ENCODE data around the gene RNGTT. TPM values are rescaled to one million over a fixed set of nuclear protein-coding genes. Genes with fewer than 3 reads are reported as not detected.

The RNGTT gene
- polyA plus RNA-seq, 1 donor (not counting 4 experiments of a cell fraction or from before 2014, with no cell fraction given), result 9.7 TPM

DNA sequence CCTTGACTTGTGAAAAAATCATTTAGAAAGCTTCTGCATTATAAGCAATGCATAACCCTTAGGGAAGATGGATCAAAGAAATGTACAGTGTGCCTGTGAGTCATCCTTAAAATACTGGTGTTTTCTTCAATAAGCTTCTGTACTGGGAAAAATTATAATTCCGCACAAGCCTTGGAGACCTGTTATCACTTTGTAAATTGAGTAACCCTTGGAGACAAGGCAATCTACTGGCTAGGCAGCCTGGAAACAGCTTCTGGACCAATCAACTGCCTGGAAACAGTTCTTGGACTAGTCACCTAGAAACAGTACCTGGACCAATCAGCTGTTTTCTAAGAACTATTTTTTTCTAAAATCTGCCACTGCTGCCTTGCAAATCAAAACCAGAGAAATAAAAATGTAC lies 25.8 kb upstream of the RNGTT start:
- no peaks in the 10 kb centered on the region for H3K9me3 ChIP-seq (ENCODE audit: control insufficient read depth, low read depth, low read length)
- H3K27me3 ChIP-seq (ENCODE audit: control insufficient read depth, extremely low read depth, insufficient read depth, low read length), result no peaks in the 10 kb centered on the region
- no peak overlapping the region for H3K4me3 ChIP-seq (ENCODE audit: control insufficient read depth in 2 of 3, extremely low read depth in 1 of 3, insufficient read depth in 2 of 3, low read depth in 1 of 3, low read length in 3 of 3)
- no peaks in the 10 kb centered on the region for H3K9me1 ChIP-seq (ENCODE audit: control insufficient read depth, extremely low read depth, insufficient read depth, low read length)
- no peaks in the 10 kb centered on the region for H3K36me3 ChIP-seq (ENCODE audit: control insufficient read depth in 2 of 2, extremely low read depth in 1 of 2, insufficient read depth in 2 of 2, low read length in 2 of 2)
- peaks cover 2% of the 10 kb centered on the region for H3K4me1 ChIP-seq (ENCODE audit: control insufficient read depth, extremely low read depth, insufficient read depth, low read length)
- no peaks in the 10 kb centered on the region for H4K20me1 ChIP-seq (ENCODE audit: control insufficient read depth, extremely low read depth, insufficient read depth, low read length)
- no peak overlapping the region for H3K27ac ChIP-seq (ENCODE audit: control insufficient read depth, insufficient read depth, low read length)
- H3K9ac ChIP-seq (ENCODE audit: control insufficient read depth, extremely low read depth, insufficient read depth, low read length), result no peak overlapping the region
- dilution Hi-C loops (cut with MboI; ENCODE audit: extremely low pct_ligation_motif_present, low sequenced_read_pairs), result no loop called here
- no peak overlapping the region for H3K4me2 ChIP-seq (ENCODE audit: control insufficient read depth, extremely low read depth, insufficient read depth, low read depth, low read length)
- H2AFZ ChIP-seq (ENCODE audit: control insufficient read depth, low read length), result no peak overlapping the region
- H3K79me2 ChIP-seq (ENCODE audit: control insufficient read depth, insufficient read depth, low read length), result no peaks in the 10 kb centered on the region
- FAIRE-seq (no peak), DNase-seq (ENCODE audit: low read depth, low spot score) (no peak)
- TF ChIP-seq, protein P1, sequence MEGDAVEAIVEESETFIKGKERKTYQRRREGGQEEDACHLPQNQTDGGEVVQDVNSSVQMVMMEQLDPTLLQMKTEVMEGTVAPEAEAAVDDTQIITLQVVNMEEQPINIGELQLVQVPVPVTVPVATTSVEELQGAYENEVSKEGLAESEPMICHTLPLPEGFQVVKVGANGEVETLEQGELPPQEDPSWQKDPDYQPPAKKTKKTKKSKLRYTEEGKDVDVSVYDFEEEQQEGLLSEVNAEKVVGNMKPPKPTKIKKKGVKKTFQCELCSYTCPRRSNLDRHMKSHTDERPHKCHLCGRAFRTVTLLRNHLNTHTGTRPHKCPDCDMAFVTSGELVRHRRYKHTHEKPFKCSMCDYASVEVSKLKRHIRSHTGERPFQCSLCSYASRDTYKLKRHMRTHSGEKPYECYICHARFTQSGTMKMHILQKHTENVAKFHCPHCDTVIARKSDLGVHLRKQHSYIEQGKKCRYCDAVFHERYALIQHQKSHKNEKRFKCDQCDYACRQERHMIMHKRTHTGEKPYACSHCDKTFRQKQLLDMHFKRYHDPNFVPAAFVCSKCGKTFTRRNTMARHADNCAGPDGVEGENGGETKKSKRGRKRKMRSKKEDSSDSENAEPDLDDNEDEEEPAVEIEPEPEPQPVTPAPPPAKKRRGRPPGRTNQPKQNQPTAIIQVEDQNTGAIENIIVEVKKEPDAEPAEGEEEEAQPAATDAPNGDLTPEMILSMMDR (optimal IDR thresholded peaks at IDR 0.05 in 1 of 3, IDR thresholded peaks at IDR 0.05 in 1 of 3, conservative IDR thresholded peaks at IDR 0.05 in 1 of 3; ENCODE audit: extremely low read depth in 1 of 3, insufficient read depth in 2 of 3, low read length in 3 of 3), result no peak
- no peak for TF ChIP-seq EZH2 (IDR thresholded peaks at IDR 0.05; ENCODE audit: low read length)

DNA sequence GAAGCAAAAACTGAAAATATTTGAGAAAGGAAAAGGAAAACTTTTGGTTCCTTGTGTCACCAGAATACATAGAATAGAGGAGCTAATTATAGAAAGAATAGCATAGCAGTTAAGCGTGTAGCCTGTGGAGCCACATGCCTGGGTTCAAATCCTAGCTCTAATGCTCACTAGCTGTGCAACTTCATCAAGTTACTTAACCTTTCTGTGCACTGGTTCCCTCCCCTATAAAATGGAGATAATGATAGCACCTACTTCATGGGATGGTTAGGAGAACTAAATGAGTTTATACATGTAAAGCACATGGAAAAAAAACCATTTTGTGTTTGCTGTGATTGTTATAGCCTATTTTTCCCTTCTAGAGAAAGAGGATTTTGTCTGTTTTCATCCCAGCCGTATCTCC lies 24.5 kb upstream of the RNGTT start:
- TF ChIP-seq EZH2 (IDR thresholded peaks at IDR 0.05; ENCODE audit: low read length), result no peak
- TF ChIP-seq, protein P1 (optimal IDR thresholded peaks at IDR 0.05 in 1 of 3, IDR thresholded peaks at IDR 0.05 in 1 of 3, conservative IDR thresholded peaks at IDR 0.05 in 1 of 3; ENCODE audit: extremely low read depth in 1 of 3, insufficient read depth in 2 of 3, low read length in 3 of 3), result no peak
- FAIRE-seq (no peak), DNase-seq (ENCODE audit: low read depth, low spot score) (no peak)
- no peaks in the 10 kb centered on the region for H3K79me2 ChIP-seq (ENCODE audit: control insufficient read depth, insufficient read depth, low read length)
- no peak overlapping the region for H3K4me3 ChIP-seq (ENCODE audit: control insufficient read depth in 2 of 3, extremely low read depth in 1 of 3, insufficient read depth in 2 of 3, low read depth in 1 of 3, low read length in 3 of 3)
- no peak overlapping the region for H3K4me2 ChIP-seq (ENCODE audit: control insufficient read depth, extremely low read depth, insufficient read depth, low read depth, low read length)
- dilution Hi-C loops (cut with MboI; ENCODE audit: extremely low pct_ligation_motif_present, low sequenced_read_pairs), result no loop called here
- no peaks in the 10 kb centered on the region for H3K9me1 ChIP-seq (ENCODE audit: control insufficient read depth, extremely low read depth, insufficient read depth, low read length)
- no peak overlapping the region for H3K9ac ChIP-seq (ENCODE audit: control insufficient read depth, extremely low read depth, insufficient read depth, low read length)
- peaks cover 2% of the 10 kb centered on the region for H3K4me1 ChIP-seq (ENCODE audit: control insufficient read depth, extremely low read depth, insufficient read depth, low read length)
- no peaks in the 10 kb centered on the region for H3K27me3 ChIP-seq (ENCODE audit: control insufficient read depth, extremely low read depth, insufficient read depth, low read length)
- no peaks in the 10 kb centered on the region for H3K36me3 ChIP-seq (ENCODE audit: control insufficient read depth in 2 of 2, extremely low read depth in 1 of 2, insufficient read depth in 2 of 2, low read length in 2 of 2)
- no peaks in the 10 kb centered on the region for H3K9me3 ChIP-seq (ENCODE audit: control insufficient read depth, low read depth, low read length)
- H4K20me1 ChIP-seq (ENCODE audit: control insufficient read depth, extremely low read depth, insufficient read depth, low read length), result no peaks in the 10 kb centered on the region
- H3K27ac ChIP-seq (ENCODE audit: control insufficient read depth, insufficient read depth, low read length), result no peak overlapping the region
- H2AFZ ChIP-seq (ENCODE audit: control insufficient read depth, low read length), result no peak overlapping the region
